EL (cell line): ENCODE data around the gene NCOA5.

ENCODE experiments used
- DNase-seq: peaks from one replicate; pipeline ENCODE4 v3.0.0-alpha.2; 2016

NCOA5 gene

GRCh38 chr20:46034039-46034438, 55.7 kb downstream of the NCOA5 start:
- peak; percentile 37 for DNase-seq

DNA sequence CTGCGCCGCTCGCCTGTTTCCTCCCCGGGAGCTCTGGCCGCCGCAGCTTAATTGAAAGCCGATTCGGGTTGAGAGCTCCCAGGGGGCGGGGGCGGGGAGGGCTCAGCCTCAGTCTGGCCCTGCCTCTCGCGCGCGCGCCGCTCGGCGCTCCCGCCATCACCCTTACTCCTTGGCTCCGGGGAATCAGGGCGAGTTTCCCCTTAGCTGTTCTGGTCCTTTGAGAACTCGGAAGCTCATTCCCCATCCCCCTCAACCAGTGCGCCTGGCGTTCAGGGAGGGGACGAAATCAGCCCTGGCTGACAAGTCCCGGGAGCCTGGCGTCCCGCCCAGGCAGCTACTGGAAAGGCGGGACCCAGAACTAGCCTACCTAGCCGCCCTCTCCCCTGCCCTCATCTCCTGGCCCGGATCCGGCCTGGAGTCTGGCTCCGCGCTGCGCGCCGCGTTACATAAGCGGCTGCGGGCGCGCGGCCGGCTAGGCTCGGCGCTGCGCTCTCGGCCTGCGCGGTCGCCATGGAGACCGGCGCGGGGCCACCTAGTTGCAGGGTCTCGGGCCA, 58.0 kb downstream of the NCOA5 start:
- DNase-seq = no peak

GRCh38 chr20:46031014-46031569, 58.7 kb downstream of the NCOA5 start:
- DNase-seq = no peak

- no peak for DNase-seq
These were observed 59.3 kb downstream of the NCOA5 start for GRCh38 chr20:46030284-46031013.

- DNase-seq = no peak
These were observed 60.9 kb downstream of the NCOA5 start, which contains the start of gene SLC12A5 for GRCh38 chr20:46028772-46029371. Gene SLC12A5, plus strand, starts transcription at chr20:46029215. Its CDS starts 130 bp downstream, at chr20:46029345.

- DNase-seq = no peak
These were observed 61.7 kb downstream of the NCOA5 start for GRCh38 chr20:46028110-46028509.

- peak; percentile 48 for DNase-seq
These were observed 62.4 kb downstream of the NCOA5 start for GRCh38 chr20:46027245-46027853.

DNA sequence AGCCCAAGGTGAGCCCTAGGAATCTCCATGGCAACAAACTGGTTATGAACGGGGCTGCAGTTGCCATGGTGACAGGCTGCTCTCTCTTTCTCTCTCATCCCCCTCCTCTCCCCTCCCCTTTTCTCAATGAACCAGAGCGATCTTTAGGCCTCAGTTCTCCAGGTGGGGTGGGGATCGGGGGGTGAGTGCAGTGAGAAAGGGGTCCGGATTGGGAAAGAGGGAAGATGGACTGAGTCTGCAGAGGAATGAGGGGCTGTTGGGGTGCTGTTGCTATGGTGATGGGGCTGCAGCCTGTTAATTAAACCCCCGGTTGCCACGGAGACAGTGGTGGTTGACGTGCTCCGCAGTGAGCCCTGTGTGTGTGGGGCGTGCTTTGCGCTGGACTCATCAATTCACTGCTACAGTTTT, 64.4 kb downstream of the NCOA5 start:
- no peak for DNase-seq

- DNase-seq = peak; percentile 18
These were observed 65.8 kb downstream of the NCOA5 start for GRCh38 chr20:46023999-46024398.

DNA sequence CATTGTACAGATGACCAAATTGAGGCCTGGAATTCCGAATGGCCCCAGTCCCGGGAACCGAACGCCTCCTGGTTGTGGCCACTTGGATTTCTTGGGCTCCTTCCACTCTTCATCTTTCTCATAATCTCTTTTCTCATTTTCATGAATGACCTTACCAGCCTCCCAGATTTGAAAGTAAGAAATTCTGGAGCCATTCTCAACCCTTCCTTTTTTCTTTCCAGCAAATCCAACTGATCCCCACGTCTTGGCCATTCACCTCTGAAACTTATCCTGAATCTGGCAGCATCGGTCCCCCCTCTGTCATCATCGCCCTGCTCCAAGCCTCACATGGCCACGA, 66.6 kb downstream of the NCOA5 start:
- DNase-seq = no peak

DNA sequence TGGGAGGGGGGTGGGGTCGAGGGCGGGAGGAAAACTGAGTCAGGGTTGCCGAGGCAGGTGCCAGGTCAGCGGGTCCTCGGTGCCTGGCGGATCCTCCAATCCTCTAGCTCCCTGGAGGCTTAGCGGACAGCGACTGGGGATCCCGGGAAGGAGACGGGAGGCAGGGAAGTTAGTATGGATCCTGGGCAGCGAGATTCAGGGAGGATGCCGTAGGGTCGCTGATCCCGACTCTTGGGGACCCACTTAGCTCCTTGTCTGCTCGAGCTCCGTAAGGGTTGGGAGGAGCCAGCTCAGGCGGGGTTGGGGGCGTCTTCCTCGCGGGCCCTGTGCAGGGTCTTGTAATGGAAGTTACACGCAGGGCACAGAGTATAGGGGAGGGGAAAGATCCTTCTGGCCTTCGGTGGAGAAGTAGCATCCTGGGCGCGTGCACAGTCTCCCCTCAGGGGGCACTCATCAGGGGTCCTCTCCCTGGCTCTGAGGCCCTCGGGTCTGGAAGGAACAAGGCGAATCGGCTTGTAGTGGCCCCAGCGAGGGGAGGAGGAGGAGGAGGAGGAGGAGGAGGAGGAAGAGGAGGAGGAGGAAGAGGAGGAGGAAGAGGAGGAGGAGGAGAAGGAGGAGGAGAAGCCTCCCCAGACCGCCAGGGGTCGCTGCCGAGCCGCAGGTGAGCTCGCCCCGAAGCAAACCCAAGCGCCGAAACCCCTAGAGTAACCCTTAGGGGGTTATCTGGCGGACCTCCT, 67.2 kb downstream of the NCOA5 start:
- DNase-seq = peak; percentile 39

- peak; percentile 36 for DNase-seq
These were observed 68.1 kb downstream of the NCOA5 start for GRCh38 chr20:46021361-46022359.

DNA sequence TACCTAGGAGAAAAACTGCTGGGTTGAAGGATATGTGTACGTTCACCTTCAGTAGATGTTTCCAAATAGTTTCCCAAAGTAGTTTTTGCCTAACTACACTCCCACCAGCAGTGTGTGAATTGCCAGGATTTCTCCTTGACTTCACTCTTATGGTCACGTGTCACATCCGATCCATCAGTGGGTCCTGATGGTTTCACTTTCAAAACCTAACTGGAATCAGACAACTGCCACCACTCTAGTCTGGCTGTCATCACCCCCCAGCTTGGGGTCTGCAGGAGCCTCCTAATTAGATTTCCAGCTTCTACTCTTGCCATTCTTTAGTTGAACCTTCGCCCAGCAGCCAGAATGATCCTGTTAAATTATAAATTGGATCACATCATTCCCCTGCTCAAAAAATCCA, 69.2 kb downstream of the NCOA5 start:
- no peak for DNase-seq

- no peak for DNase-seq
These were observed 71.2 kb downstream of the NCOA5 start for GRCh38 chr20:46018611-46019010.

GRCh38 chr20:46018112-46018511, 71.7 kb downstream of the NCOA5 start:
- no peak for DNase-seq

- DNase-seq = no peak
These were observed 72.5 kb downstream of the NCOA5 start for GRCh38 chr20:46017272-46017671.

- no peak for DNase-seq
These were observed 75.0 kb downstream of the NCOA5 start for GRCh38 chr20:46014517-46015396.

DNA sequence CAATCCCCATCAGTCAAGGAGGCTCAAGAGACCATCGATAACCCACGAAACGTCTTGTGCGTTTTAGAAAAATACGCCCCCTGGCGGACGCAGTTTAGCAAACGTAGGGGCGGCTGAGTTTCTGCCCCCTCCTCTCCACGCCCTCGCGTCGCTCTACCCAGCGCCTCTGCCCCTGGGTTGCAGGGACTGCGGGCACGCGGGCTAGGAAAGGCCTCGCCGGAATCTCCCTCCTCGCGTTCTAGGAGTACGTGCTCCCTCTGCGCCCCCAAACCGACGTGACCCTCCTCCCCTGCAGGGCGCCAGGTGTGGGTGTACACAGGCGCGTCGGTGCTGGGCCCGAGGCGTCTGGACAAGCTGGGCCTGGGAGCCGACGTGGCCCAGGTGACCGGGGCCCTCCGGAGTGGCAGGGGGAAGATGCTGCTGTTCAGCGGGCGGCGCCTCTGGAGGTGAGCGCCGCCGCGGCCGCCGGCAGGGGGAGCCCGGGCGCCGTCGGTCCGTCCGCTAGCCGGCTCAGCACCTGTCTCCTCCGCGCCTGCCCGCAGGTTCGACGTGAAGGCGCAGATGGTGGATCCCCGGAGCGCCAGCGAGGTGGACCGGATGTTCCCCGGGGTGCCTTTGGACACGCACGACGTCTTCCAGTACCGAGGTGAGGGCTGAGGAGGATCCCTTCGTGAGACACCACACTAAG, 75.8 kb downstream of the NCOA5 start:
- peak; percentile 44 for DNase-seq

DNA sequence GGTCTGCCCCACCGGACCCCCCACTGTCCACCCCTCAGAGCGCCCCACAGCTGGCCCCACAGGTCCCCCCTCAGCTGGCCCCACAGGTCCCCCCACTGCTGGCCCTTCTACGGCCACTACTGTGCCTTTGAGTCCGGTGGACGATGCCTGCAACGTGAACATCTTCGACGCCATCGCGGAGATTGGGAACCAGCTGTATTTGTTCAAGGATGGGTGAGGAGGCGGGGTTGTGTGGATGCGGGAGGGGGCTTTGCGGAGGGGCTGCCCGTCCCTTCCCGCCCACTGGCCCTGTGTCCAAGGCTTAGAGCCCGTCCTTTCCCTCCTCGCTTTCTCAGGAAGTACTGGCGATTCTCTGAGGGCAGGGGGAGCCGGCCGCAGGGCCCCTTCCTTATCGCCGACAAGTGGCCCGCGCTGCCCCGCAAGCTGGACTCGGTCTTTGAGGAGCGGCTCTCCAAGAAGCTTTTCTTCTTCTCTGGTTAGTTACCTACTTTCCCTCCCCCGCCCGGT, 76.4 kb downstream of the NCOA5 start:
- DNase-seq = no peak

GRCh38 chr20:46012921-46013320, 76.8 kb downstream of the NCOA5 start:
- no peak for DNase-seq
